Measurements from ENCODE around the gene MSH4. TPM values are rescaled to one million over a fixed set of nuclear protein-coding genes. Genes with fewer than 3 reads are reported as not detected.

MSH4 gene
- total RNA-seq, 2 experiments from 2014 or later = 0.73 to 0.80 TPM

DNA sequence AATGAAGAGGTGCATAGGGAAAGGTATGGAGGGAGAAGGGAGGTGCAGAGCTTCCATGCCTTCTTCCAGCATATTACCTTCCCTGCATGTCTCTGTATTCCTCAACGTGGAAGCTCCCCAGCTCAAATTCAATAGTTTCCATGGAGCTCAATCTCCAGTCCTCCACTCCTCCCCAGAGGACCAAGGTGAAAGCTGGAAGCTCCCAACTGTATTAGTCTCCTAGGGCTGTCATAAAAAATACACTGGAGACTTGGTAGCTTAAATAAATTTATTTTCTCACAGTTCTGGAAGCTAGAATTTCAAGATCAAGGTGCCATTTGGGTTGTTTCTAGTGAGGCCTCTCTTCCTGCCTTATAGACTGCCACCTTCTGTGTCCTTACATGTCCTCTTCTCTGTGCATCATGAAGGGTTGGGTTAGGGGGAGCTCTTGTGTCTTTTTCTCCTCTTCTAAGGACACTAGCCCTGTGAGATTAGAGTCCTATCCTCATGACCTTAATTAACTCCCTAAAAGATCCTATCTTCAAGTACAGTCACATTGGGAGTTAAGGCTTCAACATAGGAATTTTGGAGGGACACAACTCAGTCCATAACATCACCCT, 32.5 kb upstream of the MSH4 start:
- Histone ChIP-seq H3K4me3 (ENCODE audit: low read depth, low read length, poor library complexity, severe bottlenecking) (no peak overlapping the region), H2AFZ (ENCODE audit: low read length) (no peak overlapping the region), H3K9me2 (ENCODE audit: insufficient read depth, low read length) (no peaks in the 10 kb centered on the region), H3K36me3 (ENCODE audit: insufficient read depth, low read length) (peaks cover 49% of the 10 kb centered on the region), H3K9me3 (ENCODE audit: low read length) (no peaks in the 10 kb centered on the region), H3K4me1 (ENCODE audit: insufficient read depth, low read length, poor library complexity, severe bottlenecking) (no peaks in the 10 kb centered on the region), H3K27ac (ENCODE audit: low read depth, low read length, poor library complexity, severe bottlenecking) (no peak overlapping the region), H3K4me2 (ENCODE audit: low read length) (no peak overlapping the region), H4K20me1 (ENCODE audit: insufficient read depth, low read length) (no peaks in the 10 kb centered on the region), H3K79me2 (ENCODE audit: insufficient read depth, low read depth, low read length) (no peaks in the 10 kb centered on the region; the same call in 1 of the 2 replicates)
- no TSS peak for BruUV-seq (replicated peaks)
- intact Hi-C loops (cut with micrococcal nuclease; ENCODE audit: unreplicated experiment) = no loop called here
- POLR2A ChIA-PET = interaction anchor here (0.6 to 1.6 kb wide), 6 partner anchors 10 to 133 kb away, joined by 3 to 6 read pairs (median 4); partner anchors contain the start of gene RABGGTB
- peak; percentile 18 for DNase-seq (ENCODE audit: low spot score)
- CTCF ChIA-PET (ENCODE audit: unreplicated experiment) = no interaction called here
- TF ChIP-seq EZH2phosphoT487 (IDR thresholded peaks at IDR 0.05; ENCODE audit: borderline replicate concordance, low read depth, low read length) = no peak
- TF ChIP-seq, protein P1, sequence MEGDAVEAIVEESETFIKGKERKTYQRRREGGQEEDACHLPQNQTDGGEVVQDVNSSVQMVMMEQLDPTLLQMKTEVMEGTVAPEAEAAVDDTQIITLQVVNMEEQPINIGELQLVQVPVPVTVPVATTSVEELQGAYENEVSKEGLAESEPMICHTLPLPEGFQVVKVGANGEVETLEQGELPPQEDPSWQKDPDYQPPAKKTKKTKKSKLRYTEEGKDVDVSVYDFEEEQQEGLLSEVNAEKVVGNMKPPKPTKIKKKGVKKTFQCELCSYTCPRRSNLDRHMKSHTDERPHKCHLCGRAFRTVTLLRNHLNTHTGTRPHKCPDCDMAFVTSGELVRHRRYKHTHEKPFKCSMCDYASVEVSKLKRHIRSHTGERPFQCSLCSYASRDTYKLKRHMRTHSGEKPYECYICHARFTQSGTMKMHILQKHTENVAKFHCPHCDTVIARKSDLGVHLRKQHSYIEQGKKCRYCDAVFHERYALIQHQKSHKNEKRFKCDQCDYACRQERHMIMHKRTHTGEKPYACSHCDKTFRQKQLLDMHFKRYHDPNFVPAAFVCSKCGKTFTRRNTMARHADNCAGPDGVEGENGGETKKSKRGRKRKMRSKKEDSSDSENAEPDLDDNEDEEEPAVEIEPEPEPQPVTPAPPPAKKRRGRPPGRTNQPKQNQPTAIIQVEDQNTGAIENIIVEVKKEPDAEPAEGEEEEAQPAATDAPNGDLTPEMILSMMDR (conservative IDR thresholded peaks at IDR 0.05; ENCODE audit: low read length) = peak; percentile 44; the same call in 1 of the 2 replicates

DNA sequence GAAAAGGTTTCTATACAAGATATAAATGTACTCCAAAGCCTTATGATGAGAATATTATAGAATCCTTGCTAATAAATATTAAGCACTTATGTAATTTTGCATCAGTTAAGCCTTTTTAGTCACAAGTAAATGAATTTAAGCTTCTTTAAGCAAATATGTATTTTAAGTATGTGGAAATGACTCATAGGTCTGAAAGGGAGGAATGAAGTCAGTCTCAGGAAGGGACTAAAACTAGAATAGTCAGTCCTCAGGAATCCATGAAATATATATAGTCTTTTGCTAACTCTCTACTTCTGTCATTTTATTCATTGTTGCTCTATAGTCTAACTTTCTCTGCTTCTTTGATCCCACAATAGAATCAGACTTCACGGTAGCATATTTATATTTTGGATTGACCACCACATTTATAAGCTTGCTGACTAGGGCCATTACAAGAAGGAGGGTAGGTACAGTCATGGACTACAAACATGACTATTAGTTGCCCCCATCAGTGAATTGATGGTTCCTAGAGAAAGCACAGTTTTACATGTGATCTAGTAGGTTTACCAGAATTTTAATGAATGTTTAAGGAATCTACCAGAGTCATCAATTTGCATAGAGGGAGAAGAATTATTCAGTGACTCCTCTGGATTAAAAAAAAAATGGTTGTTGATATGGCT, 30.9 kb upstream of the MSH4 start:
- ChIA-PET POLR2A (interaction anchor here (0.7 kb wide), 1 partner anchor 111 kb away, joined by 3 read pairs; no protein-coding TSS in a partner anchor), CTCF (ENCODE audit: unreplicated experiment) (no interaction called here)
- H3K27ac ChIP-seq (ENCODE audit: low read depth, low read length, poor library complexity, severe bottlenecking) = no peak overlapping the region
- H3K4me1 ChIP-seq (ENCODE audit: insufficient read depth, low read length, poor library complexity, severe bottlenecking) = no peaks in the 10 kb centered on the region
- intact Hi-C loops (cut with micrococcal nuclease; ENCODE audit: unreplicated experiment) = no loop called here
- no peaks in the 10 kb centered on the region for H3K9me2 ChIP-seq (ENCODE audit: insufficient read depth, low read length)
- no peak overlapping the region for H2AFZ ChIP-seq (ENCODE audit: low read length)
- no peaks in the 10 kb centered on the region for H4K20me1 ChIP-seq (ENCODE audit: insufficient read depth, low read length)
- no peaks in the 10 kb centered on the region; the same call in 1 of the 2 replicates for H3K79me2 ChIP-seq (ENCODE audit: insufficient read depth, low read depth, low read length)
- H3K36me3 ChIP-seq (ENCODE audit: insufficient read depth, low read length) = peaks cover 42% of the 10 kb centered on the region
- no peak overlapping the region for H3K4me2 ChIP-seq (ENCODE audit: low read length)
- TF ChIP-seq EZH2phosphoT487 (IDR thresholded peaks at IDR 0.05; ENCODE audit: borderline replicate concordance, low read depth, low read length) = no peak
- TF ChIP-seq, protein P1 (conservative IDR thresholded peaks at IDR 0.05; ENCODE audit: low read length) = no peak
- DNase-seq (ENCODE audit: low spot score) = no peak
- H3K9me3 ChIP-seq (ENCODE audit: low read length) = no peaks in the 10 kb centered on the region
- H3K4me3 ChIP-seq (ENCODE audit: low read depth, low read length, poor library complexity, severe bottlenecking) = no peak overlapping the region
- BruUV-seq (replicated peaks) = no TSS peak

DNA sequence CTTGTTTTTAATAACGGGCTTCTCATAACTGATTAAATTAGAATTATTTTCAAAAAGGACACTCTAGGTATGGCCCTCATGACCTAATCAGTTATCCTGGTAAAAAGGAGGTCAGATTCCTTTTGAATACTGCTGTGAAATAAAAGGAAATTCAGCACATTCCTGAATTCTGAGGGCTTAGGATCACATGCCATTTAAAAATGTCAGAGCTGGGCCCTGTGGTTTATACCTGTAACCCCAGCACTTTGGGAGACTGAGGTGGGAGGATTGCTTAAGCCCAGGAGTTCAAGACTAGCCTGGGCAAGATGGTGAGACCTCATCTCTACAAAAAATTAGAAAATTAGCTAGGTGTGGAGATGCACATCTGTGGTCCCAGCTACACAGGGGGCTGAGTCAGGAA, 28.7 kb upstream of the MSH4 start:
- no TSS peak for BruUV-seq (replicated peaks)
- H3K9me2 ChIP-seq (ENCODE audit: insufficient read depth, low read length) = no peaks in the 10 kb centered on the region
- no peaks in the 10 kb centered on the region for H3K9me3 ChIP-seq (ENCODE audit: low read length)
- no peak overlapping the region for H3K27ac ChIP-seq (ENCODE audit: low read depth, low read length, poor library complexity, severe bottlenecking)
- no peaks in the 10 kb centered on the region for H4K20me1 ChIP-seq (ENCODE audit: insufficient read depth, low read length)
- H3K4me3 ChIP-seq (ENCODE audit: low read depth, low read length, poor library complexity, severe bottlenecking) = no peak overlapping the region
- no peaks in the 10 kb centered on the region for H3K79me2 ChIP-seq (ENCODE audit: insufficient read depth, low read depth, low read length)
- POLR2A ChIA-PET = interaction anchor here (0.6 to 1.6 kb wide), 3 partner anchors 9 to 34 kb away, joined by 3 to 5 read pairs (median 4); no protein-coding TSS in a partner anchor
- no peaks in the 10 kb centered on the region for H3K4me1 ChIP-seq (ENCODE audit: insufficient read depth, low read length, poor library complexity, severe bottlenecking)
- intact Hi-C loops (cut with micrococcal nuclease; ENCODE audit: unreplicated experiment) = no loop called here
- DNase-seq (ENCODE audit: low spot score) = no peak
- CTCF ChIA-PET (ENCODE audit: unreplicated experiment) = no interaction called here
- peaks cover 20% of the 10 kb centered on the region for H3K36me3 ChIP-seq (ENCODE audit: insufficient read depth, low read length)
- H2AFZ ChIP-seq (ENCODE audit: low read length) = no peak overlapping the region
- TF ChIP-seq EZH2phosphoT487 (IDR thresholded peaks at IDR 0.05; ENCODE audit: borderline replicate concordance, low read depth, low read length) = no peak
- TF ChIP-seq, protein P1 (conservative IDR thresholded peaks at IDR 0.05; ENCODE audit: low read length) = no peak
- H3K4me2 ChIP-seq (ENCODE audit: low read length) = no peak overlapping the region
